Measurements from ENCODE around the gene SGCA.

Gene SGCA

DNA sequence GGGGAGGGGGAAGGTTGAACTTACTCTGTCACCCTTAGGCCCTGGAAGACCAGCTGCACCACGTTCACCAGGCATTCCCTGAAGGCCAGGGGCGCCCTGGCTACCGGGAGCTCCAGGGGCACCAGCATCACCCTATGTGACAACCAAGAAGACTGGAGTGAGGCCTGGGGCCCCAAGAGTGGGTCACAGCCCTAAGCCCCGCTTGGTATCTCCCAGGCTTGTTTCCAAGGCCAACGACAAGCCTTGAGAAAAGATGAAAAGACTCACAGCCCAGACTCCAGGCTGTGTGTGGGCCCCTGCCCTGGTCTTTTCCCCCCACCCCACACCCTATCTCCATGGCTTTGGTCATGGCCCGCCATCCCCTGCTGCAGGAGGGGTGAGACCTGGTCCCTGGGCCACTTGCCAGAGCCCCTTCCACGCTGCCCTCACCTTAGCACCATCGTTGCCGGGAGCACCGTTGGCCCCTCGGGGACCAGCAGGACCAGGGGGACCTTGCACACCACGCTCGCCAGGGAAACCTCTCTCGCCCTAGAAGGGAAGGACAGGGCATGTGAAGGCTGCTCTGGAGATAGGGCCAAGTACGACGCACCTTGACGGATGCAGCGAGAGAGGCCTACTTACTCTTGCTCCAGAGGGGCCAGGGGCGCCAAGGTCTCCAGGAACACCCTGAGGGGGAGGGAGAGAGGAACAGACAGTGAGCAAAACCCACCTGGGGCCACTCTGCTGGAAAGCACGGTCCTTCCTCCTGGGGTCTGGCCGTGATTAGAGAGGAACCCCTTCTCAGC is 25.7 kb downstream of the SGCA start:
- H3K4me1 ChIP-seq (ENCODE audit: insufficient read depth, poor library complexity, severe bottlenecking): no peaks in the 10 kb centered on the region
- no peak overlapping the region for H3K27ac ChIP-seq (ENCODE audit: poor library complexity, severe bottlenecking)
- H3K4me3 ChIP-seq (ENCODE audit: severe bottlenecking): no peak overlapping the region
- H3K9me3 ChIP-seq (ENCODE audit: severe bottlenecking): no peaks in the 10 kb centered on the region
- TF ChIP-seq, protein P1, sequence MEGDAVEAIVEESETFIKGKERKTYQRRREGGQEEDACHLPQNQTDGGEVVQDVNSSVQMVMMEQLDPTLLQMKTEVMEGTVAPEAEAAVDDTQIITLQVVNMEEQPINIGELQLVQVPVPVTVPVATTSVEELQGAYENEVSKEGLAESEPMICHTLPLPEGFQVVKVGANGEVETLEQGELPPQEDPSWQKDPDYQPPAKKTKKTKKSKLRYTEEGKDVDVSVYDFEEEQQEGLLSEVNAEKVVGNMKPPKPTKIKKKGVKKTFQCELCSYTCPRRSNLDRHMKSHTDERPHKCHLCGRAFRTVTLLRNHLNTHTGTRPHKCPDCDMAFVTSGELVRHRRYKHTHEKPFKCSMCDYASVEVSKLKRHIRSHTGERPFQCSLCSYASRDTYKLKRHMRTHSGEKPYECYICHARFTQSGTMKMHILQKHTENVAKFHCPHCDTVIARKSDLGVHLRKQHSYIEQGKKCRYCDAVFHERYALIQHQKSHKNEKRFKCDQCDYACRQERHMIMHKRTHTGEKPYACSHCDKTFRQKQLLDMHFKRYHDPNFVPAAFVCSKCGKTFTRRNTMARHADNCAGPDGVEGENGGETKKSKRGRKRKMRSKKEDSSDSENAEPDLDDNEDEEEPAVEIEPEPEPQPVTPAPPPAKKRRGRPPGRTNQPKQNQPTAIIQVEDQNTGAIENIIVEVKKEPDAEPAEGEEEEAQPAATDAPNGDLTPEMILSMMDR (IDR thresholded peaks at IDR 0.05; ENCODE audit: poor library complexity, severe bottlenecking): no peak
- no peak for ATAC-seq (ENCODE audit: low read depth)
- H3K36me3 ChIP-seq (ENCODE audit: low read depth): peaks cover 7% of the 10 kb centered on the region; the same call in 1 of the 2 replicates
- no peak for DNase-seq (ENCODE audit: low spot score)
- no peaks in the 10 kb centered on the region for H3K27me3 ChIP-seq (ENCODE audit: insufficient read depth, poor library complexity, severe bottlenecking)

DNA sequence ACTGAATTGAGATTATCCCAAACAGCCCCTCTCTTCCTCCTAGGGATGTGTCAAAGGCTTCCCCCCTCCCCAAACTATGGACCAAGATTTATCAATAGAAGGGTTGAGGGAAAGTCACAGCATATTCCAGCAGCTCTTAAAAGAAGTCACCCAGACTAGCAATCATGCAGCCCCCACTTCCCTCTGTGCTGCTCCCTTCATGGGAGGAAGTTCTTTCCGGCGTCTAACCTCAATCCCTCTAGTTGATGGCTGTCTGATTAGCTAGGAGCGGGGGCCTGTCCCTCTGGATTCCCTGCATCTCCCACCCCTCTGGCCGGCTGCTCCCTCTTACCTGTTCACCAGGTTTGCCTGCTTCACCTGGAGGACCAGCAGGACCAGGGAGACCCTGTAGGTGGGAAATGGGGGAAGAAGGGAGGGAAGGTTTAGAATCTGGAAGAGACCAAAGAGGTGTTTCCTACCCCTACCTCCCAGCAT is 26.4 kb downstream of the SGCA start:
- Histone ChIP-seq H3K27ac (ENCODE audit: poor library complexity, severe bottlenecking) (no peak overlapping the region), H3K9me3 (ENCODE audit: severe bottlenecking) (no peaks in the 10 kb centered on the region), H3K36me3 (ENCODE audit: low read depth) (peaks cover 5% of the 10 kb centered on the region; the same call in 1 of the 2 replicates), H3K4me1 (ENCODE audit: insufficient read depth, poor library complexity, severe bottlenecking) (no peaks in the 10 kb centered on the region), H3K27me3 (ENCODE audit: insufficient read depth, poor library complexity, severe bottlenecking) (no peaks in the 10 kb centered on the region), H3K4me3 (ENCODE audit: severe bottlenecking) (no peak overlapping the region)
- DNase-seq (ENCODE audit: low spot score): no peak
- TF ChIP-seq, protein P1 (IDR thresholded peaks at IDR 0.05; ENCODE audit: poor library complexity, severe bottlenecking): no peak
- ATAC-seq (ENCODE audit: low read depth): no peak

- Histone ChIP-seq H3K36me3 (ENCODE audit: low read depth) (peaks cover 9% of the 10 kb centered on the region; the same call in 1 of the 2 replicates), H3K27me3 (ENCODE audit: insufficient read depth, poor library complexity, severe bottlenecking) (no peaks in the 10 kb centered on the region), H3K9me3 (ENCODE audit: severe bottlenecking) (no peaks in the 10 kb centered on the region), H3K27ac (ENCODE audit: poor library complexity, severe bottlenecking) (no peak overlapping the region), H3K4me1 (ENCODE audit: insufficient read depth, poor library complexity, severe bottlenecking) (no peaks in the 10 kb centered on the region), H3K4me3 (ENCODE audit: severe bottlenecking) (no peak overlapping the region)
- no peak for DNase-seq (ENCODE audit: low spot score)
- TF ChIP-seq, protein P1 (IDR thresholded peaks at IDR 0.05; ENCODE audit: poor library complexity, severe bottlenecking): no peak
- no peak for ATAC-seq (ENCODE audit: low read depth)
These were observed 26.9 kb downstream of the SGCA start for GRCh38 chr17:50192618-50193291.

DNA sequence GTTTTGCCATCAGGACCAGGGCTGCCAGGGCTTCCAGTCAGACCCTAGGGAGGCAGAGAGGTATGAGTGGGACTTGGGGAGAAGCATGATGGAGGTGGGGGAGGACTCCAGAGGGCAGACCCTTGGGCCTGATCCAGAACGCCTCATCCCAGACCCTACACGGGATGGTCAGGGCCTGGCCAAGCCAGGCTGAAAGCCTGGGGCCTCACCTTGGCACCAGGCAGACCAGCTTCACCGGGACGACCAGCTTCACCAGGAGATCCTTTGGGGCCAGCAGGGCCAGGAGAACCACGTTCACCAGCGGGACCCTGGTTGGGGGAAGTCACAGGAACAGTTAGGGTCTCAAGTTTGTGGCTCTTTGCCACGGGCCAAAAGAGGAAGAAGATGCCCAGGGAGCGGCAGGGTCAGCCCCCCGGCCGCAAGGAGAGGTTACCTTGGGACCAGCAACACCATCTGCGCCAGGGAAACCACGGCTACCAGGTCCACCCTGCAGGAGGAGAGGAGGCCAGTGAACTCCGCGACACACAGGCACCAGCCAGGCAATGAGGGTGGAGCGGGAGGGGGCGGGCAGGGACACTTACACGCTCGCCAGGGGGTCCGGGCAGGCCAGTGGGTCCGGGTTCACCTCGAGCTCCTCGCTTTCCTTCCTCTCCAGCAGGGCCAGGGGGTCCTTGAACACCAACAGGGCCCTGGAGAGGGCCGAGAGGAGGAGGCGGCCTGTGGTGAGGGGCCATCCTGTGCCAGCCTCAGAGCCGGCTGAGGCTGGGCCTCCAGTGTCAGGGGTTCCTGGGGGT is 28.5 kb downstream of the SGCA start:
- Histone ChIP-seq H3K4me1 (ENCODE audit: insufficient read depth, poor library complexity, severe bottlenecking) (peaks cover 4% of the 10 kb centered on the region), H3K9me3 (ENCODE audit: severe bottlenecking) (no peaks in the 10 kb centered on the region), H3K27me3 (ENCODE audit: insufficient read depth, poor library complexity, severe bottlenecking) (no peaks in the 10 kb centered on the region), H3K27ac (ENCODE audit: poor library complexity, severe bottlenecking) (no peak overlapping the region), H3K4me3 (ENCODE audit: severe bottlenecking) (no peak overlapping the region), H3K36me3 (ENCODE audit: low read depth) (peaks cover 13% of the 10 kb centered on the region; the same call in 1 of the 2 replicates)
- no peak for ATAC-seq (ENCODE audit: low read depth)
- no peak for DNase-seq (ENCODE audit: low spot score)
- TF ChIP-seq, protein P1 (IDR thresholded peaks at IDR 0.05; ENCODE audit: poor library complexity, severe bottlenecking): no peak

All from RWPE2 (cell line).